ENCODE measurements around the gene PRR3.
"Not testable (repeated sequence)": the region's sequence is repeated elsewhere in the genome, so short reads cannot be mapped to it uniquely, and the experiment has no call there.

The PRR3 gene

DNA sequence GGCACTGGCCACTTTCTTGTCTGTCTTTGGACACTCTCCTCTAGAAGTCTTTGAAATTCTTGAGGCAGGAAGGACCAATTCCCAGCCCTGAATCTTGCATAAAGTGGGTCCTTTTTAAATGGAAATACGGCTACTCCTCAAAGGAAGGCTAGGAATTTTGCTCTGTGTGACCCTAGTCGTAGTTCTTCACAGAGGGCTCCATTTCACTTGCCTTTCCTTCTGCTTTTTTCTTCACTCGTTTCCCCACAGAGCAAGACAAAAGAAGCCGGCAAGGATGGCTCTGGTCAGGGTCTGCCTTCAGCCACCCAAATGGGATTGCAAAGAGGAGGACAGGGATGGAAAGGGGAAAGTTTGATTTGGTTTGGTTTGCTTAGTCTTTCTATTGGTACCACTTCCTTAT lies 42.0 kb upstream of the PRR3 start:
- TF ChIP-seq, protein P1, sequence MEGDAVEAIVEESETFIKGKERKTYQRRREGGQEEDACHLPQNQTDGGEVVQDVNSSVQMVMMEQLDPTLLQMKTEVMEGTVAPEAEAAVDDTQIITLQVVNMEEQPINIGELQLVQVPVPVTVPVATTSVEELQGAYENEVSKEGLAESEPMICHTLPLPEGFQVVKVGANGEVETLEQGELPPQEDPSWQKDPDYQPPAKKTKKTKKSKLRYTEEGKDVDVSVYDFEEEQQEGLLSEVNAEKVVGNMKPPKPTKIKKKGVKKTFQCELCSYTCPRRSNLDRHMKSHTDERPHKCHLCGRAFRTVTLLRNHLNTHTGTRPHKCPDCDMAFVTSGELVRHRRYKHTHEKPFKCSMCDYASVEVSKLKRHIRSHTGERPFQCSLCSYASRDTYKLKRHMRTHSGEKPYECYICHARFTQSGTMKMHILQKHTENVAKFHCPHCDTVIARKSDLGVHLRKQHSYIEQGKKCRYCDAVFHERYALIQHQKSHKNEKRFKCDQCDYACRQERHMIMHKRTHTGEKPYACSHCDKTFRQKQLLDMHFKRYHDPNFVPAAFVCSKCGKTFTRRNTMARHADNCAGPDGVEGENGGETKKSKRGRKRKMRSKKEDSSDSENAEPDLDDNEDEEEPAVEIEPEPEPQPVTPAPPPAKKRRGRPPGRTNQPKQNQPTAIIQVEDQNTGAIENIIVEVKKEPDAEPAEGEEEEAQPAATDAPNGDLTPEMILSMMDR (conservative IDR thresholded peaks at IDR 0.05; ENCODE audit: low read depth, low read length) = no peak
- DNase-seq (ENCODE audit: low read depth) = no peak
- H3K4me3 ChIP-seq (ENCODE audit: low read depth, low read length) = no peak overlapping the region

GRCh38 chr6:30515944-30516753 lies 40.9 kb upstream of the PRR3 start:
- TF ChIP-seq, protein P1 (conservative IDR thresholded peaks at IDR 0.05; ENCODE audit: low read depth, low read length) = no peak
- peak overlapping the region; percentile 50 for H3K4me3 ChIP-seq (ENCODE audit: low read depth, low read length)
- peak; percentile 98 for DNase-seq (ENCODE audit: low read depth)

- peak overlapping the region; percentile 50 for H3K4me3 ChIP-seq (ENCODE audit: low read depth, low read length)
- DNase-seq (ENCODE audit: low read depth) = not testable (repeated sequence)
Measured at GRCh38 chr6:30516754-30517076, 40.4 kb upstream of the PRR3 start.

DNA sequence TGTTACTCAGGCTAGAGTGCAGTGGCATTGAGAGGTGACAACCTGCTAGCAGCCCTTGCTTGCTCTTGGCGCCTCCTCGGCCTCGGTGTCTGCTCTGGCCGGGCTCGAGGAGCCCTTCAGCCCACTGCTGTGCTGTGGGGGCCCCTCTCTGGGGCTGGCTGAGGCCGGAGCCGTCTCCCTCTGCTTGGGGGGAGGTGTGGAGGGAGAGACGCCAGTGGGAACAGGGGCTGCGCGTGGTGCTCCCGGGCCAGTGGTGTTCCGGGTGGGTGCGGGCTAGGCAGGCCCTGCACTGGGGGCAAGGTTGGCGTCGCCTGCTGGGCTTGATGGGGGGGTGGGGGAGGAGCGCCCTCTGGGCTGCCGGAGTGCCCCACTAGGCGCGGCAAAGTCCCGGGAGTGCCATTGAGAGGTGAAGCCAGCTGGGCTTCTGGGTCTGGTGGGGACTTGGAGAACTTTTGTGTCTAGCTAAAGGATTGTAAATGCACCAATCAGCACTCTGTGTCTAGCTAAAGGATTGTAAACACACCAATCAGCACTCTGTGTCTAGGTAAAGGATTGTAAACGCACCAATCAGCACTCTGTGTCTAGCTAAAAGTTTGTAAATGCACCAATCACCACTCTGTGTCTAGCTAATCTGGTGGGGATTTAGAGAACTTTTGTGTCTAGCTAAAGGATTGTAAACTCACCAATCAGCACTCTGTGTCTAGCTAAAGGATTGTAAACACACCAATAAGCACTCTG lies 39.2 kb upstream of the PRR3 start:
- not testable (repeated sequence) for H3K4me3 ChIP-seq (ENCODE audit: low read depth, low read length); DNase-seq (ENCODE audit: low read depth)

DNA sequence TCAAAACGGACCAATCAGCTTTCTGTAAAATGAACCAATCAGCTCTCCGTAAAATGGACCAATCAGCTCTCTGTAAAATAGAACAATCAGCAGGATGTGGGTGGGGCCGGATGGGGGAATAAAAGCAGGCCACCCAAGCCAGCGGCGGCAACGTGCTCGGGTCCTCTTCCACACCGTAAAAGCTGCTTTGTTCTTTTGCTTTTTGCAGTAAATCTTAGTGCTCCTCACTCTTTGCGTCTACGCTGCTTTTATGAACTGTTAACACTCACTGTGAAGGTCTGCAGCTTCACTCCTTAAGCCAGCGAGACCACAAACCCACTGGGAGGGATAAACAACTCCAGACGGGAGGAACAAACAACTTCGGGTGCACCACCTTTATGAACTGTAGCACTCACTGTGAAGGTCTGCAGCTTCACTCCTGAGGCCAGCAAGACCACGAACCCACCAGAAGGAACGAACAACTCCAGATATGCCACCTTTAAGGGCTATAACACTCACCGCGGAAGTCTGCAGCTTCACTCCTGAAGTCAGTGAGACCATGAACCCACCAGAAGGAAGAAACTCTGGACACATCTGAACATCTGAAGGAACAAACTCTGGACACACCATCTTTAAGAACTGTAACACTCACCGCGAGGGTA lies 38.5 kb upstream of the PRR3 start:
- not testable (repeated sequence) for H3K4me3 ChIP-seq (ENCODE audit: low read depth, low read length); DNase-seq (ENCODE audit: low read depth)

- H3K4me3 ChIP-seq (ENCODE audit: low read depth, low read length) = no peak overlapping the region
- TF ChIP-seq, protein P1 (conservative IDR thresholded peaks at IDR 0.05; ENCODE audit: low read depth, low read length) = no peak
- no peak for DNase-seq (ENCODE audit: low read depth)
Measured at GRCh38 chr6:30520522-30520921, 36.6 kb upstream of the PRR3 start.

DNA sequence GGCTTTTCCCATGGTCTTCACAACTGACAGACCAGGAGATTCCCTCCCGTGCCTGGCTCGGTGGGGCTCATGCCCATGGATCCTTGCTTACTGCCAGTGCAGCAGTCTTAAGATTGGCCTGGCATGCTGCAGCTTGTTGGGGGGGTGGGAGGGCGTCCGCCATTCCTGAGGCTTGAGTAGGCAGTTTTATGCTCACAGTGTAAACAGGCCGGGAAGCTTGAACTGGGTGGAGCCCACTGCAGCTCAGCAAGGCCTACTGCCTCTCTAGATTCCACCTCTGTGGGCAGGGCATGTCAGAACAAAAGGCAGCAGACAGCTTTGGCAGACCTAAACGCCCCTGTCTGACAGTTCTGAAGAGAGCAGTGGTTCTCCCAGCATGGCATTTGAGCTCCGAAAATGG lies 36.0 kb upstream of the PRR3 start:
- not testable (repeated sequence) for H3K4me3 ChIP-seq (ENCODE audit: low read depth, low read length)
- DNase-seq (ENCODE audit: low read depth) = peak; percentile 30

- DNase-seq (ENCODE audit: low read depth); H3K4me3 ChIP-seq (ENCODE audit: low read depth, low read length): not testable (repeated sequence)
Measured at GRCh38 chr6:30521952-30522351, 35.1 kb upstream of the PRR3 start.

GRCh38 chr6:30526444-30526843 lies 30.7 kb upstream of the PRR3 start:
- not testable (repeated sequence) for DNase-seq (ENCODE audit: low read depth); H3K4me3 ChIP-seq (ENCODE audit: low read depth, low read length)

GRCh38 chr6:30529349-30529875 lies 27.7 kb upstream of the PRR3 start:
- not testable (repeated sequence) for DNase-seq (ENCODE audit: low read depth); H3K4me3 ChIP-seq (ENCODE audit: low read depth, low read length)
